Measurements from ENCODE around the gene TOMM6. TPM values are rescaled to one million over a fixed set of nuclear protein-coding genes. Genes with fewer than 3 reads are reported as not detected.

The TOMM6 gene
- total RNA-seq, 1 donor from 2014 or later, result 92.4 TPM

Small RNAs within 50 kb of the gene (small RNA-seq; reads per million reads assigned to genes)
- gene AL365205.2, result not detected
- not detected for gene AL365205.3
- gene RF00393, result not detected

Other genes with a start within 250 kb of the TOMM6 start
- 1.6 TPM for gene FOXP4, start 241.3 kb upstream of the TOMM6 start, total RNA-seq
- gene MDFI, start 149.2 kb upstream of the TOMM6 start, total RNA-seq, result 37.1 TPM
- 7.8 TPM for gene TFEB, start 52.1 kb upstream of the TOMM6 start, total RNA-seq
- 0.52 TPM for gene PGC, start 40.3 kb upstream of the TOMM6 start, total RNA-seq
- gene FRS3, start 7.8 kb upstream of the TOMM6 start, total RNA-seq, result 1.6 TPM
- gene PRICKLE4, start 6.9 kb upstream of the TOMM6 start, total RNA-seq, result 2.6 TPM
- gene USP49, start 107.7 kb downstream of the TOMM6 start, total RNA-seq, result 1.6 TPM
- gene MED20, start 133.4 kb downstream of the TOMM6 start, total RNA-seq, result 17.2 TPM
- gene BYSL, start 133.8 kb downstream of the TOMM6 start, total RNA-seq, result 21.9 TPM
- 21.9 TPM for gene CCND3, start 154.1 kb downstream of the TOMM6 start, total RNA-seq